H9 (cell line): ENCODE measurements around the gene COL19A1. TPM values are rescaled to one million over a fixed set of nuclear protein-coding genes. Genes with fewer than 3 reads are reported as not detected.
A peak's percentile ranks its signal among the peaks of the same experiment; 100 is the strongest.

ENCODE experiments used
- DNase-seq: peaks from one replicate; pipeline ENCODE4 v3.0.0-alpha.2; 2017
- H2AFZ ChIP-seq: one replicate; pipeline ENCODE4 v1.6.1; 2013; ENCODE audit warnings: mild to moderate bottlenecking, low read length, control low read depth, moderate library complexity
- H2AK5ac ChIP-seq: 2 replicates; pipeline ENCODE4 v1.6.1; 2013; ENCODE audit warnings: low read length, control low read depth, mixed read lengths; ENCODE audit not compliant: insufficient read length
- H2BK120ac ChIP-seq: one replicate; pipeline ENCODE4 v1.6.1; 2013; ENCODE audit warnings: low read depth, mild to moderate bottlenecking, low read length, control low read depth, inconsistent platforms; ENCODE audit not compliant: poor library complexity, severe bottlenecking
- H2BK12ac ChIP-seq: 2 replicates; pipeline ENCODE4 v1.6.1; 2013; ENCODE audit warnings: low read length, control low read depth, mixed read lengths, low read depth; ENCODE audit not compliant: insufficient read length
- H2BK15ac ChIP-seq: 2 replicates; pipeline ENCODE4 v1.6.1; 2013; ENCODE audit warnings: low read depth, low read length, control low read depth
- H2BK20ac ChIP-seq: one replicate; pipeline ENCODE4 v1.6.1; 2013; ENCODE audit warnings: low read depth, mild to moderate bottlenecking, low read length, control low read depth, inconsistent platforms; ENCODE audit not compliant: poor library complexity, severe bottlenecking
- H2BK5ac ChIP-seq: 2 replicates; pipeline ENCODE4 v1.6.1; 2013; ENCODE audit warnings: low read length, control low read depth, mixed read lengths; ENCODE audit not compliant: insufficient read length
- H3K14ac ChIP-seq: 2 replicates; pipeline ENCODE4 v1.6.1; 2013; ENCODE audit warnings: low read length, control low read depth; ENCODE audit not compliant: insufficient read depth
- H3K18ac ChIP-seq: 2 replicates; pipeline ENCODE4 v1.6.1; 2013; ENCODE audit warnings: low read depth, mild to moderate bottlenecking, mixed read lengths, low read length, control low read depth; ENCODE audit not compliant: insufficient read length
- H3K23ac ChIP-seq: 2 replicates; pipeline ENCODE4 v1.6.1; 2013; ENCODE audit warnings: low read length, control low read depth, mixed read lengths, low read depth; ENCODE audit not compliant: insufficient read length
- H3K23me2 ChIP-seq: 2 replicates; pipeline ENCODE4 v1.6.1; 2013; ENCODE audit warnings: low read depth, mild to moderate bottlenecking, mixed read lengths, low read length, control low read depth; ENCODE audit not compliant: insufficient read length, poor library complexity, severe bottlenecking
- H3K27ac ChIP-seq: 2 replicates; pipeline ENCODE4 v1.5.1; 2013; ENCODE audit warnings: low read length, control low read depth, mixed read lengths, low read depth; ENCODE audit not compliant: insufficient read length
- H3K27me3 ChIP-seq: 2 replicates; pipeline ENCODE4 v1.6.1; 2013; ENCODE audit warnings: low read length, control low read depth, inconsistent platforms; ENCODE audit not compliant: insufficient read depth
- H3K4ac ChIP-seq: 2 replicates; pipeline ENCODE4 v1.6.1; 2013; ENCODE audit warnings: low read depth, mild to moderate bottlenecking, control low read depth, inconsistent platforms, low read length, moderate library complexity
- H3K4me1 ChIP-seq: 2 replicates; pipeline ENCODE4 v1.6.1; 2013; ENCODE audit warnings: low read length, control low read depth, inconsistent platforms; ENCODE audit not compliant: insufficient read depth
- H3K4me2 ChIP-seq: 2 replicates; pipeline ENCODE4 v1.6.1; 2013; ENCODE audit warnings: low read length, control low read depth, mixed read lengths; ENCODE audit not compliant: insufficient read length, insufficient read depth
- H3K56ac ChIP-seq: 2 replicates; pipeline ENCODE4 v1.6.1; 2013; ENCODE audit warnings: low read depth, mild to moderate bottlenecking, mixed read lengths, low read length, control low read depth; ENCODE audit not compliant: insufficient read length
- H3K79me1 ChIP-seq: 2 replicates; pipeline ENCODE4 v1.6.1; 2013; ENCODE audit warnings: low read depth, mild to moderate bottlenecking, moderate library complexity, low read length, control low read depth, inconsistent platforms; ENCODE audit not compliant: insufficient read depth, poor library complexity, severe bottlenecking
- H3K79me2 ChIP-seq: 2 replicates; pipeline ENCODE4 v1.6.1; 2013; ENCODE audit warnings: low read length, control low read depth, inconsistent platforms; ENCODE audit not compliant: insufficient read depth
- H3K9ac ChIP-seq: 2 replicates; pipeline ENCODE4 v1.6.1; 2013; ENCODE audit warnings: low read length, control low read depth, mixed read lengths; ENCODE audit not compliant: insufficient read length; ENCODE audit errors: extremely low read depth
- H3K9me3 ChIP-seq: one replicate; pipeline ENCODE4 v1.6.1; 2013; ENCODE audit warnings: low read depth, low read length, inconsistent platforms; ENCODE audit not compliant: control insufficient read depth
- H3T11ph ChIP-seq: one replicate; pipeline ENCODE4 v1.6.1; 2013; ENCODE audit warnings: mild to moderate bottlenecking, low read length, control low read depth, inconsistent platforms
- H4K20me1 ChIP-seq: one replicate; pipeline ENCODE4 v1.6.1; 2013; ENCODE audit not compliant: control insufficient read depth, insufficient read length, insufficient read depth
- H4K5ac ChIP-seq: 2 replicates; pipeline ENCODE4 v1.6.1; 2013; ENCODE audit warnings: low read depth, mild to moderate bottlenecking, mixed read lengths, low read length, control low read depth; ENCODE audit not compliant: insufficient read length
- H4K8ac ChIP-seq: replicated peaks from 2 replicates; pipeline ENCODE4 v1.6.1; 2013; ENCODE audit warnings: low read length, control low read depth, mixed read lengths, low read depth; ENCODE audit not compliant: insufficient read length
- H4K91ac ChIP-seq: 2 replicates; pipeline ENCODE4 v1.6.1; 2013; ENCODE audit warnings: low read depth, mild to moderate bottlenecking, moderate library complexity, mixed read lengths, low read length, control low read depth; ENCODE audit not compliant: insufficient read length
- H3K27ac Mint-ChIP-seq, 3 experiments: 2 replicates in 2 of 3; 3 replicates in 1 of 3; pipeline ENCODE4 v1.8.0; 2020 to 2021; ENCODE audit warnings: mixed read lengths in 3 of 3, mild to moderate bottlenecking in 1 of 3, moderate library complexity in 1 of 3
- H3K27me3 Mint-ChIP-seq: 2 replicates; pipeline ENCODE4 v1.8.0; 2021; ENCODE audit warnings: low read depth, mild to moderate bottlenecking, moderate library complexity, mixed read lengths
- H3K36me3 Mint-ChIP-seq, 3 experiments: 2 replicates in 2 of 3; 3 replicates in 1 of 3; pipeline ENCODE4 v1.8.0; 2020 to 2021; ENCODE audit warnings: low read depth in 3 of 3, mixed read lengths in 3 of 3; ENCODE audit not compliant: insufficient read depth in 1 of 3
- H3K4me1 Mint-ChIP-seq, 2 experiments: 2 replicates each; pipeline ENCODE4 v1.8.0; 2020; ENCODE audit warnings: mixed read lengths in 2 of 2
- H3K4me3 Mint-ChIP-seq, 2 experiments: 2 replicates in 1 of 2; 3 replicates in 1 of 2; pipeline ENCODE4 v1.8.0; 2020 to 2021; ENCODE audit warnings: mild to moderate bottlenecking in 2 of 2, mixed read lengths in 2 of 2, moderate library complexity in 1 of 2
- H3K9me3 Mint-ChIP-seq, 2 experiments: 2 replicates in 1 of 2; 3 replicates in 1 of 2; pipeline ENCODE4 v1.8.0; 2020; ENCODE audit warnings: mild to moderate bottlenecking in 2 of 2, mixed read lengths in 2 of 2, moderate library complexity in 1 of 2
- whole genome bisulfite sequencing: extraction: QIAGEN DNeasy Blood & Tissue Kit; methylation state at CpG from one replicate; pipeline ENCODE4 v1.1.7; 2013; ENCODE audit warnings: missing lambda C conversion rate, low lambda C conversion rate, mixed read lengths; ENCODE audit not compliant: insufficient read length; ENCODE audit errors: extremely low coverage; 5-methylcytosine and 5-hydroxymethylcytosine counted together
- total RNA-seq: library from RNA; stranded (reverse); gene quantifications from 2 replicates; pipeline ENCODE4 v1.2.1, GENCODE V29; 2021
- TF ChIP-seq, protein P1 (sequence below): fragments of 200-600 bp; sonication (generic); conservative IDR thresholded peaks from 3 replicates; pipeline ENCODE4 v1.8.0; 2021; ENCODE audit warnings: antibody characterized with exemption, mild to moderate bottlenecking

COL19A1 gene
- total RNA-seq, 1 experiment from 2014 or later: not detected

DNA sequence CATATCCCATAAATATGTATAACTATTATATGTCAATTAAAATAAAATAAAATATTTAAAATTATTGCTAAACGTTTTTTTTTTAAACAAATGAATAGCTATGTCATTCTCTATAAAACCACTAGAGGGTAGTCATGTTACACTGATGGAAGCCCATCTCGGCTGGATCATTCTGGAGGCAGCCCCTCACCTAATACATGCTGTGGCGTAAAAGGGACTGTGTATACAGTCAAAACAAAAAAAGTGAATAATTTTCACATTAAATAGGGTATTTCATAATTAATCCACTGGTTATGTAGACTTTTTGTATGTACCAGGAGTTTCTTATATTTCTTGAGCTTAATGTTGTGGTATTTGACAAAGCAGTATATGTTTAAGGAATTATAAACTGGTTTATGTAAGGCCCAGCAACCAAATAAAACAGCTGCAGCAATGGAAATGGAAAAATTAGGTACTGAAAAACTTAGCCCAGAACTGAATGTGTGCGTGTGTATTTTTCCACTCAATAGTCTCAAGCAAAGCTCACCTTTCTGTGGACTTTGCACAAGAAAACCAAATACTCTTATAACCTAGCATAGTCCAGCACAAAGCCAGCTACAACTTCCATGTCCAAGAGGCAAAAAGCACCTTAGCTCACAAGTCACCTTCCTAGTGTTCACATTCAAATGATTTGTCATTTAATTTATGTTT is 354.8 kb downstream of the COL19A1 start:
- no peak overlapping the region for H2BK20ac ChIP-seq
- no peak overlapping the region for H3K4me2 ChIP-seq
- no peak overlapping the region for H3K23ac ChIP-seq
- no peaks in the 10 kb centered on the region for H3K79me2 ChIP-seq
- no peak overlapping the region for H3K27ac ChIP-seq
- no peak overlapping the region for H3K14ac ChIP-seq
- no peaks in the 10 kb centered on the region for H3K4me1 ChIP-seq
- no peak overlapping the region for H2BK5ac ChIP-seq
- H2AK5ac ChIP-seq: no peak overlapping the region
- H3K79me1 ChIP-seq: no peaks in the 10 kb centered on the region
- no peak overlapping the region for H2BK120ac ChIP-seq
- no peak overlapping the region for H4K5ac ChIP-seq
- H2AFZ ChIP-seq: no peak overlapping the region
- H3K27me3 Mint-ChIP-seq: no peaks in the 10 kb centered on the region
- H2BK15ac ChIP-seq: no peak overlapping the region
- no peaks in the 10 kb centered on the region for H3K36me3 Mint-ChIP-seq
- H3K27ac Mint-ChIP-seq: no peak overlapping the region
- H3T11ph ChIP-seq: no peak overlapping the region
- H3K4ac ChIP-seq: no peak overlapping the region
- TF ChIP-seq, protein P1, sequence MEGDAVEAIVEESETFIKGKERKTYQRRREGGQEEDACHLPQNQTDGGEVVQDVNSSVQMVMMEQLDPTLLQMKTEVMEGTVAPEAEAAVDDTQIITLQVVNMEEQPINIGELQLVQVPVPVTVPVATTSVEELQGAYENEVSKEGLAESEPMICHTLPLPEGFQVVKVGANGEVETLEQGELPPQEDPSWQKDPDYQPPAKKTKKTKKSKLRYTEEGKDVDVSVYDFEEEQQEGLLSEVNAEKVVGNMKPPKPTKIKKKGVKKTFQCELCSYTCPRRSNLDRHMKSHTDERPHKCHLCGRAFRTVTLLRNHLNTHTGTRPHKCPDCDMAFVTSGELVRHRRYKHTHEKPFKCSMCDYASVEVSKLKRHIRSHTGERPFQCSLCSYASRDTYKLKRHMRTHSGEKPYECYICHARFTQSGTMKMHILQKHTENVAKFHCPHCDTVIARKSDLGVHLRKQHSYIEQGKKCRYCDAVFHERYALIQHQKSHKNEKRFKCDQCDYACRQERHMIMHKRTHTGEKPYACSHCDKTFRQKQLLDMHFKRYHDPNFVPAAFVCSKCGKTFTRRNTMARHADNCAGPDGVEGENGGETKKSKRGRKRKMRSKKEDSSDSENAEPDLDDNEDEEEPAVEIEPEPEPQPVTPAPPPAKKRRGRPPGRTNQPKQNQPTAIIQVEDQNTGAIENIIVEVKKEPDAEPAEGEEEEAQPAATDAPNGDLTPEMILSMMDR: peak; percentile 90
- no peaks in the 10 kb centered on the region for H4K20me1 ChIP-seq
- no peak overlapping the region for H3K4me3 Mint-ChIP-seq
- H4K91ac ChIP-seq: no peak overlapping the region
- no peaks in the 10 kb centered on the region for H3K27me3 ChIP-seq
- no peak overlapping the region for H3K56ac ChIP-seq
- no peaks in the 10 kb centered on the region for H3K9me3 Mint-ChIP-seq
- no CpG with 5 or more reads among the region's 4 CpGs for WGBS
- no peak overlapping the region for H3K9ac ChIP-seq
- no peaks in the 10 kb centered on the region for H3K23me2 ChIP-seq
- no peak for DNase-seq
- no peaks in the 10 kb centered on the region for H3K9me3 ChIP-seq
- peaks cover 0 to 9% of the 10 kb centered on the region in 2 experiments; a peak in 2 of 4 replicates for H3K4me1 Mint-ChIP-seq
- no peak overlapping the region for H2BK12ac ChIP-seq
- H3K18ac ChIP-seq: no peak overlapping the region
- no peak overlapping the region for H4K8ac ChIP-seq
